Thyroid gland (tissue), 4 donors: ENCODE measurements around the gene PIGL. TPM values are rescaled to one million over a fixed set of nuclear protein-coding genes. Genes with fewer than 3 reads are reported as not detected.
A peak's percentile ranks its signal among the peaks of the same experiment; 100 is the strongest.

Experiments
- DNase-seq, 2 donors: peaks; one replicate each; pipeline ENCODE4 v3.0.0-alpha.2; 2019
- H3K27ac ChIP-seq, 3 donors: fragments of 200-600 bp; sonication (generic); 1 replicate in 2 of 3; 2 replicates in 1 of 3; pipeline ENCODE4 v1.5.1; 2016 to 2019; ENCODE audit warnings: mild to moderate bottlenecking in 1 of 3, moderate library complexity in 1 of 3
- H3K27me3 ChIP-seq: fragments of 200-600 bp; sonication (generic); one replicate; pipeline ENCODE4 v1.5.1; 2019
- H3K36me3 ChIP-seq, 2 donors: fragments of 200-600 bp; sonication (generic); one replicate each; pipeline ENCODE4 v1.5.1; 2016 to 2019
- H3K4me1 ChIP-seq, 2 donors: fragments of 200-600 bp; sonication (generic); one replicate each; pipeline ENCODE4 v1.5.1; 2017 to 2019
- H3K4me3 ChIP-seq, 3 donors: fragments of 200-600 bp; sonication (generic); replicated peaks in 1 of 3; 1 replicate in 2 of 3; 2 replicates in 1 of 3; pipeline ENCODE4 v1.5.1; 2016; ENCODE audit warnings: mild to moderate bottlenecking in 1 of 3
- H3K9me3 ChIP-seq: fragments of 200-600 bp; sonication (generic); one replicate; pipeline ENCODE4 v1.5.1; 2017
- POLR2A ChIP-seq, 2 donors: fragments of 450-650 bp; IDR thresholded peaks; one replicate each; pipeline ENCODE4 v1.6.1; 2017; ENCODE audit warnings: antibody characterized with exemption in 2 of 2, mild to moderate bottlenecking in 2 of 2, moderate library complexity in 1 of 2
- WGBS, 2 donors: methylation state at CpG; one replicate each; pipeline ENCODE4 v1.1.5; 2017; 5-methylcytosine and 5-hydroxymethylcytosine counted together
- intact Hi-C: fragments of 100-400 bp; cut with DNase I; formaldehyde crosslinking; loops from one replicate; pipeline ENCODE4 v1.15.1; 2023
- total RNA-seq, 4 donors: library from RNA; depleted of rRNA; stranded (reverse); fragments of >200 nt; gene quantifications; one replicate each; pipeline ENCODE4 v1.2.3, GENCODE V29; 2016
- TF ChIP-seq, protein P1 (sequence below), 6 experiments: fragments of 200-600 bp in 3 of 6; fragments of 450-650 bp in 3 of 6; sonication (generic) in 3 of 6; IDR thresholded peaks; one replicate each; pipeline ENCODE4 v1.5.1; 2016 to 2019; ENCODE audit warnings: antibody characterized with exemption in 6 of 6, mild to moderate bottlenecking in 2 of 6, inconsistent platforms in 1 of 6, moderate library complexity in 1 of 6

The PIGL gene
- total RNA-seq = 10 to 100 TPM; 48.8 to 96.0 (median 60.9) TPM

DNA sequence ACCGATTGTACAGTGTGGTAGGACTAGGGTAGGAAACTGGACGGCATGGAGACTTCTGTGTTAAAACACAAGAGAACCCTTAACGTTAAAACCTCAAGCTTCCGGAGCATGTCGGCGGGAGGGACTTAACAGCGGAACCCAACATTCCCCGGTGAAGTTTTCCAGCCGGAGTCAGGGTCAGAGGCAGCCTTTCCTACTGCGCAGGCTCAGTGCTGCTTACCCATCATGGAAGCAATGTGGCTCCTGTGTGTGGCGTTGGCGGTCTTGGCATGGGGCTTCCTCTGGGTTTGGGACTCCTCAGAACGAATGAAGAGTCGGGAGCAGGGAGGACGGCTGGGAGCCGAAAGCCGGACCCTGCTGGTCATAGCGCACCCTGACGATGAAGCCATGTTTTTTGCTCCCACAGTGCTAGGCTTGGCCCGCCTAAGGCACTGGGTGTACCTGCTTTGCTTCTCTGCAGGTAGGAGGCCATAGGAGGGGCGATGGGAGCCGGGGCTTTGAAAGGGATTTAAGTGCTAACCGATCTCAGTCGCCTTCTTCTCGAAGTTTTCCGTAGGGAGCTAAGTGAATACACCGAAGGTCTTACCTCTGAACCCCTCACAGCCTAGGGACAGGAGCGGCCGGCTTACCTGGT is at the start of gene PIGL:
PIGL (plus strand) TSS at position 209 of the 634 bp plus-strand sequence; CDS start at position 226, 17 bp downstream.
- H3K27me3 ChIP-seq = no peaks in the 10 kb centered on the region
- 0 to 1% methylated on average over 15 to 29 of the region's 29 CpGs for WGBS, 2 donors
- H3K4me3 ChIP-seq = peak within 1 kb of the TSS; percentile 29 to 96 (median 83)
- intact Hi-C loops = no loop called here
- peak within 1 kb of the TSS; percentile 90 to 97 (median 95) for H3K27ac ChIP-seq
- no peaks in the 10 kb centered on the region for H3K9me3 ChIP-seq
- peak; percentile 89 for DNase-seq
- no peaks in the 10 kb centered on the region for H3K36me3 ChIP-seq
- H3K4me1 ChIP-seq = peaks cover 17 to 29% of the 10 kb centered on the region in 2 donors
- TF ChIP-seq POLR2A (IDR thresholded peaks at IDR 0.05) = peak in 1 of 2 donors; percentile 65
- TF ChIP-seq, protein P1, sequence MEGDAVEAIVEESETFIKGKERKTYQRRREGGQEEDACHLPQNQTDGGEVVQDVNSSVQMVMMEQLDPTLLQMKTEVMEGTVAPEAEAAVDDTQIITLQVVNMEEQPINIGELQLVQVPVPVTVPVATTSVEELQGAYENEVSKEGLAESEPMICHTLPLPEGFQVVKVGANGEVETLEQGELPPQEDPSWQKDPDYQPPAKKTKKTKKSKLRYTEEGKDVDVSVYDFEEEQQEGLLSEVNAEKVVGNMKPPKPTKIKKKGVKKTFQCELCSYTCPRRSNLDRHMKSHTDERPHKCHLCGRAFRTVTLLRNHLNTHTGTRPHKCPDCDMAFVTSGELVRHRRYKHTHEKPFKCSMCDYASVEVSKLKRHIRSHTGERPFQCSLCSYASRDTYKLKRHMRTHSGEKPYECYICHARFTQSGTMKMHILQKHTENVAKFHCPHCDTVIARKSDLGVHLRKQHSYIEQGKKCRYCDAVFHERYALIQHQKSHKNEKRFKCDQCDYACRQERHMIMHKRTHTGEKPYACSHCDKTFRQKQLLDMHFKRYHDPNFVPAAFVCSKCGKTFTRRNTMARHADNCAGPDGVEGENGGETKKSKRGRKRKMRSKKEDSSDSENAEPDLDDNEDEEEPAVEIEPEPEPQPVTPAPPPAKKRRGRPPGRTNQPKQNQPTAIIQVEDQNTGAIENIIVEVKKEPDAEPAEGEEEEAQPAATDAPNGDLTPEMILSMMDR (IDR thresholded peaks at IDR 0.05) = peak in 1 of 6 experiments; percentile 14

DNA sequence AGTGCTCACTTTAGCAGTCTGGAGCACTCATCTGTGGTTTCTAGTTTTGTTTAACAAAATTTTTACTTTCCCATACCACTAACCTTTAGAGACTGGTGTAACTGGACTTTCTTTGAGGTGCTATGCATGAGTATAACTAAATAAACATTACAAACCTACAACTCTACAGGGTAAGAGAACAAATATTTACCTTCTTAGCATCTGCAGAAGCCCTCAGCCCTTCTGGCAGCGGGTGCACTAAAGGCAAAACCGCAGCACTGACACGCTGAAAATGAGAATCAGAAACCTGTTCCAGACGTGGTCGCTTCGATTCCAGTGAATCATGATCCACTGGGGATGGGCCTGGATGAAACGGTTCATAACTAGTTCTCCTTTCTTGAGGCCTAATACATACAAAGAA is 45.4 kb upstream of the PIGL start:
- intact Hi-C loops = no loop called here

DNA sequence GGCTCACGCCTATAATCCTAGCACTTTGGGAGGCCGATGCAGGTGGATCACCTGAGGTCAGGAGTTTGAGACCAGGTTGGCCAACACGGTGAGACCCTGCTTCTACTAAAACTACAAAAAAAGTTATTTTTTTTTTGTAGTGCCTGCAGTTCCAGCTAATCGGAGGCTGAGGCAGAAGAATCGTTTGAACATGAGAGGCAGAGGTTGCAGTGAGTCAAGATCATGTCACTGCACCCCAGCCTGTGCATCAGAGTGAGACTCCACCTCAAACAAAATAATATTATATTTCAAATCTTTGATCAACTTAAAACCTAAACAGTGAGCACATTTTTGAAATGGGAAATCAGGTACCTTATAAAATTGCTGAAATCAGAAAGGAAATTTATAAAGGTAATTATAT is 38.2 kb upstream of the PIGL start:
- H3K36me3 ChIP-seq = no peaks in the 10 kb centered on the region
- no peak overlapping the region for H3K27ac ChIP-seq
- no peak for DNase-seq
- H3K9me3 ChIP-seq = no peaks in the 10 kb centered on the region
- WGBS, 2 donors = 92 to 94% methylated on average over 5 of the region's 5 CpGs
- intact Hi-C loops = no loop called here
- TF ChIP-seq, protein P1 (IDR thresholded peaks at IDR 0.05) = no peak
- TF ChIP-seq POLR2A (IDR thresholded peaks at IDR 0.05) = no peak
- H3K4me3 ChIP-seq = no peak overlapping the region
- no peaks in the 10 kb centered on the region for H3K4me1 ChIP-seq
- H3K27me3 ChIP-seq = no peaks in the 10 kb centered on the region

More for the DNA sequence above, 45.4 kb upstream of the PIGL start:
- Histone ChIP-seq H3K4me3 (no peak overlapping the region), H3K36me3 (no peaks in the 10 kb centered on the region), H3K9me3 (no peaks in the 10 kb centered on the region), H3K4me1 (no peaks in the 10 kb centered on the region), H3K27ac (no peak overlapping the region), H3K27me3 (no peaks in the 10 kb centered on the region)
- DNase-seq = no peak
- TF ChIP-seq, protein P1 (IDR thresholded peaks at IDR 0.05) = no peak
- TF ChIP-seq POLR2A (IDR thresholded peaks at IDR 0.05) = no peak
- 85 to 90% methylated on average over 7 of the region's 7 CpGs for WGBS, 2 donors

DNA sequence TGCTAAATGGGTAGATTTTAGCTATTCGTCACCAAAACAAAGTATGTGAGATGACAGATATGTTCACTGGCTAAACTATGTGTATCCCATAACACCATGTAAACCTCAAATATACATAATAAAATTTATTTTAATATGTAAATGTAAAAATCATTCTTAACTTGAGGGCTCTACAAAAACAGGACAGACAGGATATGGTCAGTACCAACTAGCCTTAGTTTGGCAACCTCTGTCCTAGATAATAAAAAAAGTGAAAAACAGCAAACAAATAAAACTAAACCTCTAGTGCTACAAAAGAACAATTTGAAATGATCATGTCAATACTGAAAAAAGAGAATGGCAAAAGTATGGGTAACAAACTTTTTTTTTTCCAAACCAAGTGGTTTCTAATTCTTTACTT is 35.4 kb upstream of the PIGL start:
- intact Hi-C loops = no loop called here
- no peaks in the 10 kb centered on the region for H3K4me1 ChIP-seq
- DNase-seq = no peak
- H3K9me3 ChIP-seq = no peaks in the 10 kb centered on the region
- peaks cover 0 to 5% of the 10 kb centered on the region in 2 donors for H3K36me3 ChIP-seq
- no peak overlapping the region for H3K4me3 ChIP-seq
- H3K27me3 ChIP-seq = no peaks in the 10 kb centered on the region
- H3K27ac ChIP-seq = no peak overlapping the region
- WGBS, 2 donors = 96 to 97% methylated on average over 1 of the region's 1 CpG
- no peak for TF ChIP-seq POLR2A (IDR thresholded peaks at IDR 0.05)
- TF ChIP-seq, protein P1 (IDR thresholded peaks at IDR 0.05) = no peak

DNA sequence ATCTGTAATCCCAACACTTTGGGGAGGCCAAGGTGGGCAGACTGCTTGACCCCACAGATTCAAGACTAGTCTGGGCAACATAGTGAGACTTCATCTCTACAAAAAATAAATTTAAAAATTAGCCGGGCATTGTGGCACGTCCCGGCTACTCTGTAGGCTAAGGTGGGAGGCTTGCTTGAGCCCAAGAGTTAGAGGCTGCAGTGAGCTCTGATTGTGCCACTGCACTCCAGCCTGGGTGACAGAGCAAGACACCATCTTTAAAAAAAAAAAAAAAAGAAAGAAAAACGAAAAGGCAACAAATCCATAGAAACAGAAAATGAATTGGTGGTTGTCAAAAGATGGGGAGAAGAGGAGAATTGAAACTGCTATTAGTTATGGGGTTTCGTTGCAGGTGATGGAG is 29.4 kb upstream of the PIGL start:
- no peak for DNase-seq
- no peaks in the 10 kb centered on the region for H3K9me3 ChIP-seq
- no peak overlapping the region for H3K27ac ChIP-seq
- peaks cover 5 to 11% of the 10 kb centered on the region in 2 donors for H3K4me1 ChIP-seq
- intact Hi-C loops = no loop called here
- H3K4me3 ChIP-seq = no peak overlapping the region
- TF ChIP-seq POLR2A (IDR thresholded peaks at IDR 0.05) = no peak
- TF ChIP-seq, protein P1 (IDR thresholded peaks at IDR 0.05) = no peak
- H3K27me3 ChIP-seq = no peaks in the 10 kb centered on the region
- 87 to 93% methylated on average over 5 of the region's 5 CpGs for WGBS, 2 donors
- peaks cover 0 to 5% of the 10 kb centered on the region in 2 donors for H3K36me3 ChIP-seq
